GM12872 (cell line): Measurements from ENCODE around the gene DAAM1.

Source experiments
- TF ChIP-seq, protein P1 (sequence below): IDR thresholded peaks from 3 replicates; pipeline ENCODE4 v1.5.1; 2011; ENCODE audit warnings: low read depth, mild to moderate bottlenecking, low read length, moderate library complexity; ENCODE audit not compliant: insufficient read depth

DAAM1 gene

DNA sequence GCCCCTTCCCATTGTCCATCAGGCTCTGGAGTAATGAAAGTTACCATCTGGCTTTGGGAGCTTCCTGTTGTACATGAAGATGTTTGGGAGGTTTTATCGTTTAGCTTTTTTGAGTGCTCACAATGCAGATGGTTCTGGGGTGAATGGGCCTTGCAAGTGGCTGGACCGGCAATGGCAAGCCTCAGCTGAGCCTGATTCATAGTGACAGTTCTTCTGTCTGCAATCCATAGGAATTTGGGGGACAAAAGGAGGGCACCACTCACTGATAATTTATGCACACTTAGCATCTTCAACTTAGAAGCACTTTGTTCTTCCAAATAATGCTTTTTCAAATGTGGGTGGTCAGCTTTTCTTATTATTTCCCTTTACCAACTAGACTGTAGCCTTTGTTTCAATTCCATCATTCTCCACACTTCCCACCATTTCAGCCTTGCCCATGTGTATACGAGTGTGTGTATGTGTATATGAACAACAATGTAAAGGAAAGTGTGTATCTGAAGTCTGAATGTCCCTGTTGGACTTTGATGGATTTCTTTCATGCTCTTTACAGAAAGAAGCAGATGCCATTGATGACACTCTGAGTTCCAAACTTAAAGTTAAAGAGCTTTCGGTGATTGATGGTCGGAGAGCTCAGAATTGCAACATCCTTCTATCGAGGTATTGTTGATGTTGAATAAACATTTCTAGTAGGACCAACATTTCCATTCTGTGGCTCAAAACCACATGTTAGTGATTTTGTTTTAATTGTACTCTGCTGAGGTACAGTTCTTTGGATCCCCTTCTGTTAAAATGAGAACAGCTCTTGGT lies 151.3 kb downstream of the DAAM1 start:
- TF ChIP-seq, protein P1, sequence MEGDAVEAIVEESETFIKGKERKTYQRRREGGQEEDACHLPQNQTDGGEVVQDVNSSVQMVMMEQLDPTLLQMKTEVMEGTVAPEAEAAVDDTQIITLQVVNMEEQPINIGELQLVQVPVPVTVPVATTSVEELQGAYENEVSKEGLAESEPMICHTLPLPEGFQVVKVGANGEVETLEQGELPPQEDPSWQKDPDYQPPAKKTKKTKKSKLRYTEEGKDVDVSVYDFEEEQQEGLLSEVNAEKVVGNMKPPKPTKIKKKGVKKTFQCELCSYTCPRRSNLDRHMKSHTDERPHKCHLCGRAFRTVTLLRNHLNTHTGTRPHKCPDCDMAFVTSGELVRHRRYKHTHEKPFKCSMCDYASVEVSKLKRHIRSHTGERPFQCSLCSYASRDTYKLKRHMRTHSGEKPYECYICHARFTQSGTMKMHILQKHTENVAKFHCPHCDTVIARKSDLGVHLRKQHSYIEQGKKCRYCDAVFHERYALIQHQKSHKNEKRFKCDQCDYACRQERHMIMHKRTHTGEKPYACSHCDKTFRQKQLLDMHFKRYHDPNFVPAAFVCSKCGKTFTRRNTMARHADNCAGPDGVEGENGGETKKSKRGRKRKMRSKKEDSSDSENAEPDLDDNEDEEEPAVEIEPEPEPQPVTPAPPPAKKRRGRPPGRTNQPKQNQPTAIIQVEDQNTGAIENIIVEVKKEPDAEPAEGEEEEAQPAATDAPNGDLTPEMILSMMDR: no peak

GRCh38 chr14:59341858-59342477 lies 153.5 kb downstream of the DAAM1 start:
- TF ChIP-seq, protein P1: no peak

- TF ChIP-seq, protein P1: no peak
These were observed 154.3 kb downstream of the DAAM1 start for GRCh38 chr14:59342516-59343484.

GRCh38 chr14:59343585-59343984 lies 155.1 kb downstream of the DAAM1 start:
- TF ChIP-seq, protein P1: no peak

- TF ChIP-seq, protein P1: no peak
These were observed 155.5 kb downstream of the DAAM1 start for GRCh38 chr14:59344016-59344415.

DNA sequence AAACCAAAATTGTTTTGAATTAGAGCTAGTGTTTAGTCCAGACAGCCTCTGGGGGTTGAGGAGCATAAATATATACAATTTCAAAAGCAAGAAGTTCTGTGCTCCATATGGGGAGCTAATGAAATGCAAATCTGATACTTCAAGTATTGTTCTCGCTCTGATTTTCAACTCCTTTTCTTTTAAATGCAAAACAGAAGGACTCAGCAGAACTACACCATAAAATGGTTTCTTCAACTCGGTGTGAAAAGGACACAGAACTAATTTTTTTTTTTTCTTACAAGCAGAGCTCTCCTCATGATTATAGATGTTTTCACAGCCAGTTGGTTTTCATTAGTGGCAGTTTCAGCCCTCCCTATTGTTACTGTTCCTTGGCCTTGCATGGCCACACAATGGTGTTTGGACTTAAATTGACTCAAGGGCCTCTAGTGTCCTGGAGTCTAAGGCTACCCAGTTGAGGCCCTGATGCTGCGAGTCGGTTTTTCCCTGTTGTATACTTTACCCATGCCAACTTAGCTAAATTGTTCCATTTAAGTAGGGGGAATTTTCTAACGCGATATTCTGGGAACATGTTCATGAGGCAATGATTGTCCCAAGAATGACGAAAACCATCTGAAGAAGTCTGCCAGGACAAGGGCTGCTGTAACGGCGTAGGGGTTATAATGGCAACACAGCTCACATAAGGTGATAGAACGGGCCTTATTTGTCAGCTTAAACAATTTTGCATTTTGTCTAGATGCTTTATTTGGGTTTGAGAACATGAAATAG lies 156.4 kb downstream of the DAAM1 start:
- TF ChIP-seq, protein P1: no peak

GRCh38 chr14:59346329-59346728 lies 157.9 kb downstream of the DAAM1 start:
- TF ChIP-seq, protein P1: no peak
